Measurements from ENCODE around the gene PAQR5.
A peak's percentile ranks its signal among the peaks of the same experiment; 100 is the strongest.
"Not testable (repeated sequence)": the region's sequence is repeated elsewhere in the genome, so short reads cannot be mapped to it uniquely, and the experiment has no call there.

Gene PAQR5

GRCh38 chr15:69315402-69316110, 16.8 kb downstream of the PAQR5 start:
- no peak for DNase-seq (ENCODE audit: low read depth, low spot score)

- DNase-seq (ENCODE audit: low read depth, low spot score), result no peak
Observed at GRCh38 chr15:69316291-69316690, 17.6 kb downstream of the PAQR5 start.

GRCh38 chr15:69317392-69317841, 18.7 kb downstream of the PAQR5 start:
- DNase-seq (ENCODE audit: low read depth, low spot score), result no peak

- no peak for DNase-seq (ENCODE audit: low read depth, low spot score)
Observed at GRCh38 chr15:69318033-69318432, 19.3 kb downstream of the PAQR5 start.

GRCh38 chr15:69319384-69320375, 21.0 kb downstream of the PAQR5 start:
- no peak for DNase-seq (ENCODE audit: low read depth, low spot score)

GRCh38 chr15:69320977-69321554, 22.4 kb downstream of the PAQR5 start:
- no peak for DNase-seq (ENCODE audit: low read depth, low spot score)

- no peak for DNase-seq (ENCODE audit: low read depth, low spot score)
Observed at GRCh38 chr15:69323893-69324430, 25.2 kb downstream of the PAQR5 start.

GRCh38 chr15:69324565-69324964, 25.9 kb downstream of the PAQR5 start:
- no peak for DNase-seq (ENCODE audit: low read depth, low spot score)

GRCh38 chr15:69325456-69325971, 26.8 kb downstream of the PAQR5 start:
- DNase-seq (ENCODE audit: low read depth, low spot score), result no peak

- no peak for DNase-seq (ENCODE audit: low read depth, low spot score)
Observed at GRCh38 chr15:69328080-69328479, 29.4 kb downstream of the PAQR5 start.

- peak; percentile 13 for DNase-seq (ENCODE audit: low read depth, low spot score)
Observed at GRCh38 chr15:69328739-69329138, 30.0 kb downstream of the PAQR5 start.

- DNase-seq (ENCODE audit: low read depth, low spot score), result no peak
Observed at GRCh38 chr15:69337138-69337537, 38.4 kb downstream of the PAQR5 start.

GRCh38 chr15:69338535-69339213, 40.0 kb downstream of the PAQR5 start:
- DNase-seq (ENCODE audit: low read depth, low spot score), result no peak

- not testable (repeated sequence) for DNase-seq (ENCODE audit: low read depth, low spot score)
Observed at GRCh38 chr15:69339214-69339543, 40.5 kb downstream of the PAQR5 start.

GRCh38 chr15:69340243-69340900, 41.7 kb downstream of the PAQR5 start:
- DNase-seq (ENCODE audit: low read depth, low spot score), result no peak

GRCh38 chr15:69341356-69341755, 42.6 kb downstream of the PAQR5 start:
- no peak for DNase-seq (ENCODE audit: low read depth, low spot score)

- DNase-seq (ENCODE audit: low read depth, low spot score), result peak; percentile 63
Observed at GRCh38 chr15:69342460-69343076, 43.9 kb downstream of the PAQR5 start.

- DNase-seq (ENCODE audit: low read depth, low spot score), result no peak
Observed at GRCh38 chr15:69343133-69343532, 44.4 kb downstream of the PAQR5 start.

GRCh38 chr15:69344238-69344637, 45.5 kb downstream of the PAQR5 start:
- DNase-seq (ENCODE audit: low read depth, low spot score), result no peak

GRCh38 chr15:69346112-69346511, 47.4 kb downstream of the PAQR5 start:
- no peak for DNase-seq (ENCODE audit: low read depth, low spot score)
